Right lobe of liver (tissue), 4 donors: ENCODE data around the gene ALDH5A1.

Experiments
- CTCF ChIP-seq, 4 donors: fragments of 200-600 bp in 3 of 4; fragments of 450-650 bp in 1 of 4; IDR thresholded peaks; one replicate each; pipeline versions ENCODE4 v1.5.1 to v1.8.0; 2016 to 2022; ENCODE audit warnings: antibody characterized with exemption in 4 of 4, mild to moderate bottlenecking in 2 of 4
- POLR2A ChIP-seq: fragments of 450-650 bp; IDR thresholded peaks from one replicate; pipeline ENCODE4 v1.6.1; 2017; ENCODE audit warnings: antibody characterized with exemption, mild to moderate bottlenecking
- donor health status: DM: no; HTN: no; CAD: no.
- donor health status: DM: no; HTN: no; CAD: no.
- donor health status: DM: no; HTN: yes; CAD: no.

- TF ChIP-seq CTCF (IDR thresholded peaks at IDR 0.05) (no peak), POLR2A (no peak)
Observed at GRCh38 chr6:24497254-24497970, 2.6 kb downstream of the ALDH5A1 start.
